ENCODE results near the gene ATG10. TPM values are rescaled to one million over a fixed set of nuclear protein-coding genes. Genes with fewer than 3 reads are reported as not detected.

ATG10 gene
- total RNA-seq, 2 experiments from 2014 or later: 9.3 to 13.3 TPM

DNA sequence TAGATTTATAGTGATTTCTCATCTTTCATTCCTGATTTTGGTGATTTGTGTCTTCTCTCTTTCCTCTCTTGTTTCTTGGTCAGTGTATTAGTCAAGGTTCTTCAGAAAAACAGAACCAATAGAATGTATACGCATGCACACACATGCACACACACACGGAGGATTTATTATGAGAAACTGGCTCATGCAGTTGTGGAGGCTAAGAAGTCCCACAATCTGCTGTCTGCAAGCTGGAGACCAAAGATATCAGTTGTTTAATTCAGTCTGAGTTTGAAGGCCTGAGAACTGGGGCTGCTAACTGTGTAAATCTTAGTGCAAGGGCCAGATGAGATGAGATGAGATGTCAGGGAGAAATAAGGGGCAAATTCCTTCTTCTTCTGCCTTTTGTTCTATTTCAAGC, 312.1 kb downstream of the ATG10 start:
- H3K4me3 Mint-ChIP-seq: no peak overlapping the region
- CTCF ChIA-PET: interaction anchor here (0.9 kb wide), 1 partner anchor 28 kb away, joined by 4 read pairs; no protein-coding TSS in a partner anchor
- no peaks in the 10 kb centered on the region for H3K27me3 Mint-ChIP-seq
- H3K36me3 Mint-ChIP-seq: peaks cover 4% of the 10 kb centered on the region
- DNase-seq: no peak
- no peaks in the 10 kb centered on the region for H3K9me3 Mint-ChIP-seq (ENCODE audit: low read depth)
- H3K4me1 Mint-ChIP-seq: peaks cover 25% of the 10 kb centered on the region
- no peak for ATAC-seq
- H3K27ac Mint-ChIP-seq: no peak overlapping the region

DNA sequence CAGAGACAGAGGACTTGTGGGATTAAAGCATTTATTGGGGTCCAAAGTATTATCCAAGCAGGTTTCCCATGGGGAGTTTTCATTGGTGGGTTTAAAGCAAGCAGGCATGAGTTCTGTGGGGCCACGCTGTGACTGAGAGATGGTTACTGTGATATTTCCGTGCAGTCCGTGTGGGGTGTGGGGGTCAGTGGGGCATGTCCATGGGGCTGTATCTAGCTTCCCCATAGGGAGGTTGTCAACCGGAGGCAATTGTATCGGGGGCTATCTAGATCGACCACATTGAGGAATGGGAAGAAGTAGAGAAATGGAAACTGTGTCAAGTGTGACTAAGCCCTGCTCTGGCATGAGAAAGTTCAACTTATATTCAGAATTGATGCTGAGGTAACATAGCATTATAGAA, 313.4 kb downstream of the ATG10 start:
- H3K36me3 Mint-ChIP-seq: peaks cover 3% of the 10 kb centered on the region
- DNase-seq (no peak), ATAC-seq (no peak)
- no peak overlapping the region for H3K4me3 Mint-ChIP-seq
- H3K27me3 Mint-ChIP-seq: no peaks in the 10 kb centered on the region
- no peak overlapping the region for H3K27ac Mint-ChIP-seq
- H3K9me3 Mint-ChIP-seq (ENCODE audit: low read depth): no peaks in the 10 kb centered on the region
- H3K4me1 Mint-ChIP-seq: peaks cover 13% of the 10 kb centered on the region
- CTCF ChIA-PET: no interaction called here

DNA sequence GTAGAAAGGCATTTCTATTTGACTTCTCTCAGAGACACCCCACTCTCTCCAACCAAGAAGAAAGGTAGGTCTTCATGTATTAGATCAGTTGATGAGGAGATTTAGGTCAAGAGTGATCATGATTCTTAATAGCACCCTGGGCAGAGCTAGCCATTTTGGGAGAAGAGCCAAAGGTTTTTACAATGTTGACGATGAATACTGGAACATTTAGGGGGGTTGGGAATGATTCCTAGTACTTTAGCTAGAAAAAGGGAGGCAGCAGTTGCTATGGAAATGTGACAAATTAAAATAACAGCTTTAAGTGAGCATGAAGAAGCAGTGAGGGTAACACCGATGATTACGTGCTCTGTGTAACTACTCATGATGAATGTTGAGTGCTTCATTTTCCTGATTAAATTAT, 315.8 kb downstream of the ATG10 start:
- DNase-seq (no peak), ATAC-seq (no peak)
- Mint-ChIP-seq H3K27ac (no peak overlapping the region), H3K9me3 (ENCODE audit: low read depth) (no peaks in the 10 kb centered on the region), H3K36me3 (no peaks in the 10 kb centered on the region), H3K27me3 (no peaks in the 10 kb centered on the region), H3K4me1 (no peaks in the 10 kb centered on the region), H3K4me3 (no peak overlapping the region)
- CTCF ChIA-PET: no interaction called here

DNA sequence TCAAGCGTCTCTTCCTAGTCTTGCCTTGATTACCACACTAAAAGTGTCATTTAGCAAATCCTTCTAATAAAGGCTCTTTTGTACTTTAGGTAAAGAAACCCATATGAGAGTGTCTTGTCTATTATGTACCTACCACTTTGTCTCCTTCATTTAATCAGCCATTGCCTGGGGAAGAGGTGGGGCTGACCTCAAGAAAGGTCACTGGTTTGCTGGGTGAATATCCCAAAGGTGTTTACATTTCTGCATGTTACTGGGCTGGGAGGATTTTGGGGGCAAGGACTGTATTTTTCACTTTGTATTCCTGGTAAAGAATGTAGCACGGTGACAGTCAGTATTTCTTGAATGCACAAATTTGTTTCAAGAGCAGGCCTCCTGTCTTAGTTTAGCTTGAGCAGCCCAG, 318.2 kb downstream of the ATG10 start:
- DNase-seq (no peak), ATAC-seq (no peak)
- Mint-ChIP-seq H3K9me3 (ENCODE audit: low read depth) (no peaks in the 10 kb centered on the region), H3K4me1 (no peaks in the 10 kb centered on the region), H3K4me3 (no peak overlapping the region), H3K36me3 (no peaks in the 10 kb centered on the region), H3K27ac (no peak overlapping the region), H3K27me3 (no peaks in the 10 kb centered on the region)
- CTCF ChIA-PET: no interaction called here

DNA sequence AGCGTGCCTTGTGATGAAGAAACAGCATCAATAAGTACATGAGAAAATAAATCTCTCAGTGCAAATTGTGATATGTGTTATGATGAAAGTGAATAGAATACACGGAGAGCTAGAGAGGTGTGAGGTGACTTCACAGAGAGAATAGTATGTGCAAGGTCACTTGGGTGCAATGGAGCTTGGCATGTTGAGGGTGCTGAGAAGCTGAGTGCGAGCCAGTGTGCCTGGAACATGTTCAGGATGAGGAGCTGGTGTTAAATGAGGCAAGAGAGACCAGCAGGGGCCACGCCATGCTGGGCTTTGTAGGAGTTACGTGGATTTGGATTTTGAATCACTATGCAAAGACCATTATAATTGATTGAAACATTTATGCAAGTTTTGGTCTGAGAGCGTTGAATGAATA, 319.1 kb downstream of the ATG10 start:
- H3K27me3 Mint-ChIP-seq: no peaks in the 10 kb centered on the region
- H3K4me1 Mint-ChIP-seq: peaks cover 2% of the 10 kb centered on the region
- CTCF ChIA-PET: no interaction called here
- no peaks in the 10 kb centered on the region for H3K36me3 Mint-ChIP-seq
- no peak overlapping the region for H3K27ac Mint-ChIP-seq
- ATAC-seq (no peak), DNase-seq (no peak)
- H3K4me3 Mint-ChIP-seq: no peak overlapping the region
- H3K9me3 Mint-ChIP-seq (ENCODE audit: low read depth): no peaks in the 10 kb centered on the region

DNA sequence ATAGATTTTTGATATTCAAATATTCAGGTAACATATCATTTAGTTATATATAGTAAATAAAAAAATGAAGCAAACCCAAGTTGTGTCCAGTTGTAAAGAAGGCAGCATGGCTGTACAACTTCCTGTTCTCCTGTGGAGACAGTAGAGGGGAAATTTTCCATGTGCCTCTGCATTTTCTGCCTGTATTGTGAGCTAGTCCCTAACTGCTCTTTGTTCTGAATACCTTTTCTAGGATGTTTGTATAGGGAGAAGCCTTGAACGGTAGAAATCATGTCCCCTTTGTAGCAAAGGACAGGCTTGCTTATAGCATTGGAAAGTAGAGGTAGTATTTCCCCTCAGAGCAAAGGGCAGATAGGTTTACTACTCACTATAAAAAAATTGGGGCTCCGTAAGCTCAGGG, 319.6 kb downstream of the ATG10 start:
- H3K4me1 Mint-ChIP-seq: peaks cover 3% of the 10 kb centered on the region
- no peak overlapping the region for H3K4me3 Mint-ChIP-seq
- no peak overlapping the region for H3K27ac Mint-ChIP-seq
- ATAC-seq (no peak), DNase-seq (no peak)
- CTCF ChIA-PET: interaction anchor here (1.4 kb wide), 1 partner anchor 34 kb away, joined by 4 read pairs; no protein-coding TSS in a partner anchor
- no peaks in the 10 kb centered on the region for H3K27me3 Mint-ChIP-seq
- H3K9me3 Mint-ChIP-seq (ENCODE audit: low read depth): no peaks in the 10 kb centered on the region
- no peaks in the 10 kb centered on the region for H3K36me3 Mint-ChIP-seq

DNA sequence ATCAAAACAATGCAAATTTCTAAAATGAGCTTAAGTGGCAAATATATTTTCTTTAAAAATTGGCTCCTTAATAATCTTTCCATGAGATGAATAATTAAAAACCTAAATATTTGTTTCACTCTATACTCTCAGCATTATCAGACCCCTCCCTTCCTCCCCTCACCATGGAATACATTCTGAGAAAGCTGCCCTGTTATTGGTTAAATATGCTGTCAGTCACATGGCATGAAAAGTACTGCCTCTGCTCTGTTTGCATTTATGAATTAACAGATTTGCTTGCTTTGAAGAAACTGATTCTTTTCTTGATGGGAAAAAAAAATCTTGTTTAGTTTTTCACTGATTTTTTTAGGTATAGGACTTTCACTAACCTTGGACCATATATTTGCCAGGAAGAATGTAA, 323.3 kb downstream of the ATG10 start:
- no peak overlapping the region for H3K4me3 Mint-ChIP-seq
- ATAC-seq (no peak), DNase-seq (no peak)
- H3K27ac Mint-ChIP-seq: no peak overlapping the region
- H3K9me3 Mint-ChIP-seq (ENCODE audit: low read depth): no peaks in the 10 kb centered on the region
- H3K27me3 Mint-ChIP-seq: no peaks in the 10 kb centered on the region
- CTCF ChIA-PET: no interaction called here
- H3K4me1 Mint-ChIP-seq: peaks cover 6% of the 10 kb centered on the region
- no peaks in the 10 kb centered on the region for H3K36me3 Mint-ChIP-seq

DNA sequence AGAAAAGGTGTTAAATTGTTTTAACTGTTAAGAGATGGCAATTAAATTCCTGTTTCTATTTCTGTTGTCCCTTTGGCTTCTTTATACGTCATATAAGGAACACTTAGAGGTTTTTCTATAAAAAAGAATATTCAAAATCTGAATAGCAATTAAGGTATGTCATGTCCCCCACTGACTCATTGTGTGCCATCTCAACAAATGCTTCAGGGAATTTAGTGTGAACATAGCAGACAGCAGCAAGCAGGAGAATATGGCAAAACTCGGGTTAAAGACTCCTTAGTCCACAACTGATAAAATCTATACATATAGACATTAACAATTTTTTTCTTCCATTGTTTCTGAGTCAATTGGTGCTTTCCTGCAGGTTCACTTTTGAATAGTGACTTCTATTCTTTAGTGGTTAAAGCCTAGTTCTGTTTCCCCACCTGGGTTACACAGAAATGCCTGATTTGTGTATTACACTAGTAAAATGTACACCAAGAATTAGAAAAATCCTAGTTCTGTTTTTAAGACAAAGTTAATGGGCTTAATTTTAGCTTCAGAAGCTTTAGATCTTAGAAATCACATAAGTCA, 324.2 kb downstream of the ATG10 start:
- Mint-ChIP-seq H3K27ac (no peak overlapping the region), H3K27me3 (no peaks in the 10 kb centered on the region), H3K36me3 (no peaks in the 10 kb centered on the region), H3K9me3 (ENCODE audit: low read depth) (no peaks in the 10 kb centered on the region), H3K4me3 (no peak overlapping the region), H3K4me1 (peaks cover 6% of the 10 kb centered on the region)
- CTCF ChIA-PET: no interaction called here
- no peak for ATAC-seq
- DNase-seq: no peak

DNA sequence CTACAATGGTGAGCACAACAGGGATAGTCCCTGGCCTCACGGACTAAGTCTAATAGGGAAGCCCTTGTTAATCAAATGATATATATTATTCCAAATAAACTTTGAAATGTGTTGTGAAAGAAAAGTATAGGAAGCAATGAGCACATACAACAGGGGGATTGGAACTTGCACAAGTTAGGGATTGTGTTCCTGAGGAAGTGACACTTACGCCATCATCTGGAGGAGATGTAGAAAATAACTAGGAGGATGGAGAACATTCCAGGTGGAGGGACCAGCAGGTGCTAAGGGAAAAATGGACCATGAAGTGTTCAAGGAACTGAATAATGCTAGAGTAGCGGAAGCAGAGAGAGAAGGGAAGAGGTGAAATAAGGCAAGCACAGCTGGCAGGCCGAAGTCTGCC, 325.1 kb downstream of the ATG10 start:
- CTCF ChIA-PET: no interaction called here
- Mint-ChIP-seq H3K36me3 (no peaks in the 10 kb centered on the region), H3K27me3 (no peaks in the 10 kb centered on the region), H3K9me3 (ENCODE audit: low read depth) (no peaks in the 10 kb centered on the region), H3K4me3 (no peak overlapping the region), H3K4me1 (peaks cover 6% of the 10 kb centered on the region), H3K27ac (no peak overlapping the region)
- no peak for DNase-seq
- no peak for ATAC-seq

DNA sequence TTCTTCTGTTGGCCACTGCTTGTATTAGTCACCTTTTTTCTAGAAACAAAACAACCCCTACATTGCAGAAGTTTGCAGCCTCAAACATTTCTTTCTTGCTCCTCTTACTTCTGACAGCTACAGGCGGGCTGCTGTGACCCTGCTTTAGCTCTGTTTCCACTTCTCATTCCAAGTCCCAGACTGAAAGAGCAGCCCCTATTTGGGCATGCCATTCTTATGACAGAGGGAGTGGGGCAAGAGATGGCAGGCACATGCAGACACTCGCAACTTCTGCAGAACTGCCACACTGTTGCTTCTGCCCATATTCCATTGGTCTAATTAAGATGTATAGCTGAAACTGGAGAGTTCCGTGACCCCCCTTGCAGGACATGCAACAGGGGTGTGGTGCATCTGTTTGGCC, 325.9 kb downstream of the ATG10 start:
- H3K27me3 Mint-ChIP-seq: no peaks in the 10 kb centered on the region
- CTCF ChIA-PET: no interaction called here
- no peak overlapping the region for H3K27ac Mint-ChIP-seq
- no peak for ATAC-seq
- no peaks in the 10 kb centered on the region for H3K9me3 Mint-ChIP-seq (ENCODE audit: low read depth)
- DNase-seq: no peak
- H3K36me3 Mint-ChIP-seq: no peaks in the 10 kb centered on the region
- peaks cover 6% of the 10 kb centered on the region for H3K4me1 Mint-ChIP-seq
- H3K4me3 Mint-ChIP-seq: no peak overlapping the region

DNA sequence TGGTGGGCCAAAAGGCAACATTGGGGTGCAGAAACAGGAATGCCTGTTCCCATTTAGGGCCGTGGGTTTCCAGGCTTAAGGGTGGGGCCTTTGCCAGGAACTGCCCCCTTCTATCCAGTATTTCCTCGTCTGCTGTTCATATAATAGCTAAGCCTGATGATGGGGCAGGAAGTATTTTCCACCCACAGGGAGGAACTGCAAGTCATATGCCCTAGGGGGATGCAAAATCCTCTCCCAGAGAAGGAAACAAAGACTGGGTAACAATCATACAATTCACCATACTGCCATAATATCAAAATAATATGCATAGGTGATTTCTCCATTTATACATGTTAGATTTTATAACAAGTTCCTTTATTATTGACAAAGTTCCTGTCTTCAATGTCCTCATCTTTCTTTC, 326.8 kb downstream of the ATG10 start:
- Mint-ChIP-seq H3K27me3 (no peaks in the 10 kb centered on the region), H3K36me3 (no peaks in the 10 kb centered on the region), H3K4me1 (peaks cover 6% of the 10 kb centered on the region), H3K9me3 (ENCODE audit: low read depth) (no peaks in the 10 kb centered on the region), H3K27ac (no peak overlapping the region), H3K4me3 (no peak overlapping the region)
- CTCF ChIA-PET: no interaction called here
- no peak for DNase-seq
- no peak for ATAC-seq

DNA sequence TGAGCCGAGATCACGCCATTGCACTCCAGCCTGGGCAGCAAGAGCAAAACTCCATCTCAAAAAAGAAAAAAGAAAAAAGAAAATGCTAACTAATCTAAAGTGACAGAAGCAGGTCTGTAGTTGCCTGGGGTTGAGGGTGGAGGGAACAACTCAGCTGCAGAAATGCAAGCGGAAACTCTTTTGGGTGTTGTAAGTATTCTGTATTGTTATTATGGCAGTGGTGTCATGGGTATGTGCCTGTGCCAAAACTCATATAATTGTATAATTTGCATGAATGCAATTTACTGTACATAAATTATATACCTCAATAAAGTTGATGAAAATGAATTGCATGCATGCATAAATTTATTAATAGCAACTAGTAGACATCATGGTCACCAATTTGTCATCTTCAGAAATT, 329.4 kb downstream of the ATG10 start:
- no peaks in the 10 kb centered on the region for H3K27me3 Mint-ChIP-seq
- ATAC-seq (no peak), DNase-seq (no peak)
- H3K4me3 Mint-ChIP-seq: no peak overlapping the region
- peaks cover 4% of the 10 kb centered on the region for H3K36me3 Mint-ChIP-seq
- no peaks in the 10 kb centered on the region for H3K9me3 Mint-ChIP-seq (ENCODE audit: low read depth)
- H3K4me1 Mint-ChIP-seq: peaks cover 4% of the 10 kb centered on the region
- CTCF ChIA-PET: no interaction called here
- H3K27ac Mint-ChIP-seq: no peak overlapping the region
